Skeletal muscle tissue (tissue), 4 donors: ENCODE measurements around the gene AKAP6. TPM values are rescaled to one million over a fixed set of nuclear protein-coding genes. Genes with fewer than 3 reads are reported as not detected.

Experiments
- H3K27ac ChIP-seq: one replicate; pipeline ENCODE4 v1.7.0; 2013; ENCODE audit warnings: mild to moderate bottlenecking, low read depth, low read length, inconsistent platforms
- H3K27me3 ChIP-seq, 3 donors: one replicate each; pipeline ENCODE4 v1.7.0; 2013; ENCODE audit warnings: low read length in 3 of 3; ENCODE audit not compliant: control insufficient read depth in 3 of 3, insufficient read depth in 3 of 3
- H3K36me3 ChIP-seq, 3 donors: one replicate each; pipeline ENCODE4 v1.7.0; 2013; ENCODE audit warnings: low read length in 3 of 3; ENCODE audit not compliant: control insufficient read depth in 3 of 3, insufficient read depth in 3 of 3
- H3K4me1 ChIP-seq, 3 donors: one replicate each; pipeline ENCODE4 v1.7.0; 2013; ENCODE audit warnings: low read length in 3 of 3, mild to moderate bottlenecking in 3 of 3; ENCODE audit not compliant: control insufficient read depth in 3 of 3, insufficient read depth in 3 of 3
- H3K4me3 ChIP-seq, 3 donors: one replicate each; pipeline ENCODE4 v1.7.0; 2013; ENCODE audit warnings: low read length in 3 of 3
- H3K9ac ChIP-seq, 3 donors: one replicate each; pipeline ENCODE4 v1.7.0; 2013; ENCODE audit warnings: low read length in 3 of 3, mild to moderate bottlenecking in 3 of 3, moderate library complexity in 2 of 3, low read depth in 1 of 3
- H3K9me3 ChIP-seq, 3 donors: one replicate each; pipeline ENCODE4 v1.7.0; 2013; ENCODE audit warnings: low read length in 3 of 3; ENCODE audit not compliant: control insufficient read depth in 3 of 3
- total RNA-seq: library from RNA; depleted of rRNA; stranded (reverse); fragments of >200 nt; gene quantifications from one replicate; pipeline ENCODE4 v1.2.3, GENCODE V29; 2014
- donor health status: Osteomylitis.

AKAP6 gene
- total RNA-seq, 1 donor from 2014 or later = 102 TPM

GRCh38 chr14:32814721-32815120, 485.6 kb downstream of the AKAP6 start:
- H3K4me1 ChIP-seq = peaks cover 4 to 6% (median 5%) of the 10 kb centered on the region in 3 donors
- no peak overlapping the region for H3K9ac ChIP-seq
- H3K27ac ChIP-seq = no peak overlapping the region

GRCh38 chr14:32816588-32816987, 487.5 kb downstream of the AKAP6 start:
- Histone ChIP-seq H3K36me3 (peaks cover 0 to 3% (median 0%) of the 10 kb centered on the region in 3 donors), H3K27me3 (no peaks in the 10 kb centered on the region), H3K4me3 (no peak overlapping the region), H3K4me1 (peaks cover 16 to 17% (median 16%) of the 10 kb centered on the region in 3 donors), H3K9ac (no peak overlapping the region), H3K27ac (no peak overlapping the region), H3K9me3 (no peaks in the 10 kb centered on the region)

More at GRCh38 chr14:32814721-32815120, 485.6 kb downstream of the AKAP6 start:
- Histone ChIP-seq H3K36me3 (no peaks in the 10 kb centered on the region), H3K4me3 (no peak overlapping the region), H3K9me3 (no peaks in the 10 kb centered on the region), H3K27me3 (no peaks in the 10 kb centered on the region)

- H3K27ac ChIP-seq = no peak overlapping the region
- no peak overlapping the region for H3K9ac ChIP-seq
- no peaks in the 10 kb centered on the region for H3K27me3 ChIP-seq
- H3K36me3 ChIP-seq = peaks cover 0 to 10% (median 0%) of the 10 kb centered on the region in 3 donors
- no peak overlapping the region for H3K4me3 ChIP-seq
- H3K4me1 ChIP-seq = peaks cover 16 to 20% (median 16%) of the 10 kb centered on the region in 3 donors
- no peaks in the 10 kb centered on the region for H3K9me3 ChIP-seq
These were observed 488.7 kb downstream of the AKAP6 start for GRCh38 chr14:32817780-32818179.

GRCh38 chr14:32818581-32818980, 489.5 kb downstream of the AKAP6 start:
- no peaks in the 10 kb centered on the region for H3K27me3 ChIP-seq
- H3K36me3 ChIP-seq = peaks cover 0 to 14% (median 0%) of the 10 kb centered on the region in 3 donors
- no peak overlapping the region for H3K9ac ChIP-seq
- H3K9me3 ChIP-seq = no peaks in the 10 kb centered on the region
- peaks cover 16 to 20% (median 16%) of the 10 kb centered on the region in 3 donors for H3K4me1 ChIP-seq
- H3K4me3 ChIP-seq = no peak overlapping the region
- H3K27ac ChIP-seq = no peak overlapping the region

- H3K27me3 ChIP-seq = no peaks in the 10 kb centered on the region
- H3K9ac ChIP-seq = peak overlapping the region in 2 of 3 donors; percentile 16 to 63
- no peaks in the 10 kb centered on the region for H3K9me3 ChIP-seq
- H3K4me3 ChIP-seq = peak overlapping the region in 1 of 3 donors; percentile 23
- peaks cover 16% of the 10 kb centered on the region in 3 donors for H3K4me1 ChIP-seq
- peaks cover 0 to 19% (median 0%) of the 10 kb centered on the region in 3 donors for H3K36me3 ChIP-seq
- H3K27ac ChIP-seq = peak overlapping the region; percentile 82
These were observed 491.1 kb downstream of the AKAP6 start for GRCh38 chr14:32820181-32820580.

- peak overlapping the region in 2 of 3 donors; percentile 16 to 63 for H3K9ac ChIP-seq
- H3K4me3 ChIP-seq = no peak overlapping the region
- peaks cover 16% of the 10 kb centered on the region in 3 donors for H3K4me1 ChIP-seq
- H3K27ac ChIP-seq = peak overlapping the region; percentile 82
- H3K9me3 ChIP-seq = no peaks in the 10 kb centered on the region
- H3K36me3 ChIP-seq = peaks cover 0 to 19% (median 0%) of the 10 kb centered on the region in 3 donors
- H3K27me3 ChIP-seq = no peaks in the 10 kb centered on the region
These were observed 491.6 kb downstream of the AKAP6 start for GRCh38 chr14:32820682-32821081.

GRCh38 chr14:32821964-32822653, 493.0 kb downstream of the AKAP6 start:
- H3K9ac ChIP-seq = no peak overlapping the region
- no peak overlapping the region for H3K4me3 ChIP-seq
- no peaks in the 10 kb centered on the region for H3K27me3 ChIP-seq
- H3K9me3 ChIP-seq = no peaks in the 10 kb centered on the region
- H3K4me1 ChIP-seq = peaks cover 16 to 25% (median 24%) of the 10 kb centered on the region in 3 donors
- peak overlapping the region; percentile 82 for H3K27ac ChIP-seq
- H3K36me3 ChIP-seq = peaks cover 0 to 19% (median 0%) of the 10 kb centered on the region in 3 donors

GRCh38 chr14:32823706-32824105, 494.6 kb downstream of the AKAP6 start:
- Histone ChIP-seq H3K27me3 (no peaks in the 10 kb centered on the region), H3K4me3 (no peak overlapping the region), H3K4me1 (peaks cover 20 to 24% (median 23%) of the 10 kb centered on the region in 3 donors), H3K9ac (no peak overlapping the region), H3K27ac (no peak overlapping the region), H3K36me3 (peaks cover 0 to 19% (median 0%) of the 10 kb centered on the region in 3 donors), H3K9me3 (no peaks in the 10 kb centered on the region)

- no peak overlapping the region for H3K4me3 ChIP-seq
- no peak overlapping the region for H3K27ac ChIP-seq
- H3K9ac ChIP-seq = no peak overlapping the region
- no peaks in the 10 kb centered on the region for H3K9me3 ChIP-seq
- peaks cover 20 to 24% (median 23%) of the 10 kb centered on the region in 3 donors for H3K4me1 ChIP-seq
- H3K27me3 ChIP-seq = no peaks in the 10 kb centered on the region
- H3K36me3 ChIP-seq = peaks cover 0 to 19% (median 0%) of the 10 kb centered on the region in 3 donors
These were observed 495.1 kb downstream of the AKAP6 start for GRCh38 chr14:32824195-32824594.

- peaks cover 14 to 21% (median 16%) of the 10 kb centered on the region in 3 donors for H3K4me1 ChIP-seq
These were observed 496.0 kb downstream of the AKAP6 start for GRCh38 chr14:32825058-32825457.

More at GRCh38 chr14:32825058-32825457, 496.0 kb downstream of the AKAP6 start:
- H3K27ac ChIP-seq = no peak overlapping the region
- peaks cover 0 to 19% (median 0%) of the 10 kb centered on the region in 3 donors for H3K36me3 ChIP-seq
- H3K9me3 ChIP-seq = no peaks in the 10 kb centered on the region
- no peak overlapping the region for H3K9ac ChIP-seq
- no peak overlapping the region for H3K4me3 ChIP-seq
- no peaks in the 10 kb centered on the region for H3K27me3 ChIP-seq
